Keratinocyte (primary cell): ENCODE results near the gene IWS1.

Experiments used
- EZH2 ChIP-seq: IDR thresholded peaks from one replicate; pipeline ENCODE4 v1.6.1; 2012; ENCODE audit warnings: inconsistent platforms, mild to moderate bottlenecking, low read length, moderate library complexity
- TF ChIP-seq, protein P1 (sequence below), 3 experiments: IDR thresholded peaks in 1 of 3; conservative IDR thresholded peaks in 1 of 3; optimal IDR thresholded peaks in 1 of 3; 2 replicates in 2 of 3; 3 replicates in 1 of 3; pipeline versions ENCODE3 to v1.5.1; 2011; ENCODE audit warnings: low read length in 3 of 3, mild to moderate bottlenecking in 3 of 3, moderate library complexity in 2 of 3, control low read depth in 1 of 3, inconsistent platforms in 1 of 3; ENCODE audit not compliant: insufficient read depth in 2 of 3; ENCODE audit errors: extremely low read depth in 1 of 3

DNA sequence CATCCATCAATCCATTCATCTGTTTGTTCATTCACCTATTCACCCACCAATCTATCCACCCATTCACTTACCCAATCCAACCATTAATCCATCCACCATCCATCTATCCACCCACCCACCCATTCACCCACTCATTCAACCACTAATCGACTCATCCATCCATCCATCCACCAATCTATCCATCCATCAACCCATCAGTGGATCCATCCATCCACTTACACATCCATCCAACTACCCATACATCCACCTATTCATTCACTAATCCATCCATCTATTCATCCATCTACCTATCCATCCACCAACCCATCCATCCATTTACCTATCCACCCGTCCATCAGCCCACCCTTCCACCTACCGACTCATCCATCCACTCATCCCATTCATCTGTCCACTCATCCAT is 20.5 kb upstream of the IWS1 start:
- TF ChIP-seq, protein P1, sequence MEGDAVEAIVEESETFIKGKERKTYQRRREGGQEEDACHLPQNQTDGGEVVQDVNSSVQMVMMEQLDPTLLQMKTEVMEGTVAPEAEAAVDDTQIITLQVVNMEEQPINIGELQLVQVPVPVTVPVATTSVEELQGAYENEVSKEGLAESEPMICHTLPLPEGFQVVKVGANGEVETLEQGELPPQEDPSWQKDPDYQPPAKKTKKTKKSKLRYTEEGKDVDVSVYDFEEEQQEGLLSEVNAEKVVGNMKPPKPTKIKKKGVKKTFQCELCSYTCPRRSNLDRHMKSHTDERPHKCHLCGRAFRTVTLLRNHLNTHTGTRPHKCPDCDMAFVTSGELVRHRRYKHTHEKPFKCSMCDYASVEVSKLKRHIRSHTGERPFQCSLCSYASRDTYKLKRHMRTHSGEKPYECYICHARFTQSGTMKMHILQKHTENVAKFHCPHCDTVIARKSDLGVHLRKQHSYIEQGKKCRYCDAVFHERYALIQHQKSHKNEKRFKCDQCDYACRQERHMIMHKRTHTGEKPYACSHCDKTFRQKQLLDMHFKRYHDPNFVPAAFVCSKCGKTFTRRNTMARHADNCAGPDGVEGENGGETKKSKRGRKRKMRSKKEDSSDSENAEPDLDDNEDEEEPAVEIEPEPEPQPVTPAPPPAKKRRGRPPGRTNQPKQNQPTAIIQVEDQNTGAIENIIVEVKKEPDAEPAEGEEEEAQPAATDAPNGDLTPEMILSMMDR (optimal IDR thresholded peaks at IDR 0.05 in 1 of 3, IDR thresholded peaks at IDR 0.05 in 1 of 3, conservative IDR thresholded peaks at IDR 0.05 in 1 of 3; ENCODE audit: extremely low read depth in 1 of 3, insufficient read depth in 2 of 3, low read length in 3 of 3): no peak
- TF ChIP-seq EZH2: no peak
